T47D (cell line): ENCODE results near the gene RPS6KC1.

Experiments used
- DNase-seq, 2 experiments: peaks; one replicate each; pipeline versions ENCODE4 v3.0.0 to v3.0.0-alpha.2; 2011 to 2012; ENCODE audit warnings: low read depth in 1 of 2, low spot score in 1 of 2
- JUND ChIP-seq: IDR thresholded peaks from 2 replicates; pipeline ENCODE4 v1.6.1; 2012; ENCODE audit warnings: low read depth
- in situ Hi-C: cut with HindIII; loops from 2 replicates; pipeline ENCODE4 v1.10.0; 2016; ENCODE audit warnings: low sequenced_read_pairs, low pct_unique_long_range_greater_than_20kb

Gene RPS6KC1

GRCh38 chr1:213060836-213061235 lies 9.8 kb downstream of the RPS6KC1 start:
- in situ Hi-C loops: no loop called here
- no peak for DNase-seq

DNA sequence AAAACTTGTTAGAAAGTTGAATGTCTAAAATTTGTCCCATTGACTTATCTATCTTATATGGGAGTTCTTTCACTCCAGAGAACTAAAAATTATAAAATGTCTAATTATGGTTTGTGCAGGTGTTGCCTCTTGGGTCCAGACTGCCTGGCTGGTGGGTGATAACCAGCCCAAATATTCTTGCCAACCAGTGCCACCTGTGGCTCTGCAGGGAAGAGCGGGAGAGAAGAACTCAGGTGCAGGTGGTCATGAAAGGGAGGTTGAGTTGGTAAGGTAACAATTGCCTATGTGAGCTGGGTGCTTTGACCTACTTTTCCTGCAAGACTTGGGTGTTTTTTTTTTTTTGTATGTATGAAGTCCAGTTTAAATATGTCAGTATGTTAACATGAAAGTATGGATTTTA lies 10.2 kb downstream of the RPS6KC1 start:
- TF ChIP-seq JUND: no peak
- peak in 1 of 2 experiments; percentile 28 for DNase-seq
- in situ Hi-C loops: no loop called here

More at GRCh38 chr1:213060836-213061235, 9.8 kb downstream of the RPS6KC1 start:
- TF ChIP-seq JUND: no peak

GRCh38 chr1:213065800-213066199 lies 14.8 kb downstream of the RPS6KC1 start:
- no peak for TF ChIP-seq JUND
- in situ Hi-C loops: no loop called here
- no peak for DNase-seq

DNA sequence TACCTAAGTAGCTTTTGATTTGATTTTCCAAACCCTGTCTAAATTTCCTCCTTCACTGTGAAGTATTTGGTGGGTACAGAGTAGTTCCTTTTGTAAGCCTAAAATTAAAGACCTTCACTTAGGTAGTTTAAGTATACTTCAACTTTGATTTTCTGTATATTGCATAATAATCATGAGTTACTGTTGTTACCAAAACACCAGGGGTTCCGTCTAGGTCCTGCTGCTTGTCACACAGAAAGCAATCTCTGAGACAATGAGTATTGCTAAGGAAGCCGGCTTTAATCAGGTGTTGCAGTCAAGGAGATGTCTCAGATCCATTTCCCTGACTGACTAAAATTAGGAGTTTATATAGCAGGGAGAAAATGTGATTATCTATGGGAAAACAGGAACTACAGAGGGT lies 15.3 kb downstream of the RPS6KC1 start:
- no peak for DNase-seq
- in situ Hi-C loops: no loop called here

DNA sequence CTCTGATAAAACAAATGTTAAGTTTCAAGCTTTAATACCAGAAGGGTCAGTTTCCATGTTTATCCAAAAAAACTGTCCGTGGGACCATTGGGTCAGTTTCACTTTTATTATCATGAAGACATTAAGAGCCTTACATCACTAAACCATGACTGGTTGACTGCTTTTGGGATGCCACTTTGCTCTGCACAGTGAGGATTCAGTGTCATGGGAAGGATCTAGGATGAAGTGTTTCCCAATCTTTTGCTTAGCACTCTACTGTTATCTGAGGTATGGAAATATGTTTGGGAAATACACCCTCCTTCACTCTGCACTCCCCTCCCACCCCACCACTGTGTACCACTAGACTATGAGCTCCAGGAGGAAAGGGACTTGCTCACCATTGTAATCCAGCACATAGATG lies 16.3 kb downstream of the RPS6KC1 start:
- in situ Hi-C loops: no loop called here
- DNase-seq: no peak
- TF ChIP-seq JUND: no peak

More for the DNA sequence above, 15.3 kb downstream of the RPS6KC1 start:
- TF ChIP-seq JUND: no peak

DNA sequence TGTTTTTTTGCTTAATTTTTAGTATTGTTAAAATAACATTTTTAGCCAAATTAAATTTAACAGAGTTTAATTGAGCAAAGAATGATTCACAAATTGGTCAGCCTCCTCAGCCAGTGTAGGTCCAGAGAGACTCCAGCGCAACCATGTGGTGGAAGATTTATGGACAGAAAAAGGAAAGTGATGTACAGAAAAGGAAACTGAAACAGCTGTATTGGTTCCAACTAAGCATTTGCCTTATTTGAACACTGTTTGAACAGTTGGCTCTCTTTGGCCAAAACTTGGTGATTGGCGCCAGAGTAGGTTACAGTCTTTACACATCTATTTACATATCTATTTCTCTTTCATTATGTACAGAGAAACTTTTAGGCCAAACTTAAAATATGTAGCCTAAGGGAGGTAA lies 19.4 kb downstream of the RPS6KC1 start:
- peak in 1 of 2 experiments; percentile 54 for DNase-seq
- in situ Hi-C loops: no loop called here
- no peak for TF ChIP-seq JUND

DNA sequence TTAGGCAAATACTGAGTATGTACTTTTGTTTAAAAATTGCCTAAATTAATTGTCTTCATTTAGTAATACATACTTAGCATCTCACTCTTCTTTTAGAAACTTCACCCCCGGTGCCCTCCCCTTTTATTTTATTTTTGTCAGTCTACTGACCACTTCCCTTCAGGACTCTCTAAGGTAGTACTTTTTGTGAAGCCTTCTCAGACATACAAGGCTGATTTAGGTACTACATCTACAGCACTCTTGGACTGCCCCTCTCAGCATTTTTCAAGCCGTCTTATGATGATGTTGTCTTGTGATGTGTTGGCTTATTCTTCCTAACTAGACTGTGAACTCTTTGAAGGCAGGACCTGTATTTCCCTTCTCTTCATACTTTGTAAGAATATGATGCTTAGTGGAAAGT lies 24.7 kb downstream of the RPS6KC1 start:
- no peak for DNase-seq
- in situ Hi-C loops: no loop called here
- TF ChIP-seq JUND: no peak

- no peak for DNase-seq
- no peak for TF ChIP-seq JUND
- in situ Hi-C loops: no loop called here
Observed at GRCh38 chr1:213082420-213083111, 31.5 kb downstream of the RPS6KC1 start.

GRCh38 chr1:213083112-213083445 lies 32.0 kb downstream of the RPS6KC1 start:
- DNase-seq: no peak
- in situ Hi-C loops: no loop called here

GRCh38 chr1:213087911-213088310 lies 36.9 kb downstream of the RPS6KC1 start:
- in situ Hi-C loops: no loop called here
- DNase-seq: peak in 1 of 2 experiments; percentile 60
- TF ChIP-seq JUND: no peak

More at GRCh38 chr1:213083112-213083445, 32.0 kb downstream of the RPS6KC1 start:
- TF ChIP-seq JUND: no peak

- DNase-seq: no peak
- TF ChIP-seq JUND: no peak
- in situ Hi-C loops: no loop called here
Observed at GRCh38 chr1:213089924-213090677, 39.1 kb downstream of the RPS6KC1 start.

DNA sequence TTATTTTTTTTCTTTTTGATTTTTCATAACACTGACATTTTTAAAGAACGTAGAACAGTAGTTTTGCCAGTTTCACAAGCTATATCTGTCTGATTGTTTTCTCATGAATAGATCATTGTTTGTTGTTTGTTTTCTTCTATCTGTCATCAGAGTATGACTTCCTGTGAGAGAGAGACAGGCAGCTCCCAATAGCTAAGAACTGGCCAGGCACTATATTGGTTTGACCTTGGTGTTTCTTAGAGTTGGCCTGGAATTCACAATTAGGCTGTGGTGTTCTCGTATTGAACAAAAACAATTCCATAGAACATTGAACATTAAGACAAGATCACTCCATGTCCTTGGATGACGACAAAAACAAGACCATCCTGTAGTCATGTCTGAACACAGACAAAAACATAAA lies 43.4 kb downstream of the RPS6KC1 start:
- no peak for TF ChIP-seq JUND
- DNase-seq: peak in 1 of 2 experiments; percentile 18
- in situ Hi-C loops: no loop called here

DNA sequence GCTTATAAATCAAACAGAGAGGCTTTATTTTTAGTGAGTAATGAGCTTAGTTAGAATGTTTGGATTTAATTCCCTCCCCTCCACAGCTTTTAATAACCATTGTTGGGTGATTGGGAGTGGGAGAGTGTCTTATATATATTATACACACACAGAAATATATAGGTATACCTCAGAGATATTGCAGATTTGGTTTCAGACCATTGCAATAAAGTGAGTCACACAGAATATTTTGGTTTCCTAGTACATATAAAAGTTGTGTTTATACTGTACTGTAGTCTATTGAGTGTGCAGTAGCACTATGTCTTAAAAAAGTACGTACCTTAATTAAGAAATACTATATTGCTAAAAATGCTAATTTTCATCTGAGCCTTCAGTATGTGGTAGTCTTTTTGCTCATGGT lies 44.4 kb downstream of the RPS6KC1 start:
- in situ Hi-C loops: no loop called here
- DNase-seq: no peak
- TF ChIP-seq JUND: no peak
